H1 (cell line): Measurements from ENCODE around the gene FRG2C. TPM values are rescaled to one million over a fixed set of nuclear protein-coding genes. Genes with fewer than 3 reads are reported as not detected.
"Not testable (repeated sequence)": the region's sequence is repeated elsewhere in the genome, so short reads cannot be mapped to it uniquely, and the experiment has no call there.

Experiments used
- CTCF ChIA-PET: fragments of 300-600 bp; sonication (Branson Sonifier 250); formaldehyde crosslinking; loops from one replicate; lab custom pipeline; 2021; ENCODE audit not compliant: partially characterized antibody; lab: Charles Lee
- POLR2A ChIA-PET: fragments of 300-600 bp; sonication (Branson Sonifier 250); formaldehyde crosslinking; loops from one replicate; lab custom pipeline; 2021; ENCODE audit warnings: inconsistent platforms; ENCODE audit not compliant: partially characterized antibody; lab: Charles Lee
- DNase-seq, 2 experiments: peaks; one replicate each; pipeline versions ENCODE4 v3.0.0 to v3.0.0-alpha.2; 2010 to 2022; ENCODE audit warnings: low spot score in 2 of 2, low read depth in 1 of 2, mixed read lengths in 1 of 2
- FAIRE-seq: peaks from 2 replicates; lab custom pipeline; 2011; peaks lifted over from hg19 to GRCh38; lab: Jason Lieb, UNC
- H2AFZ ChIP-seq: 2 replicates; pipeline ENCODE4 v1.8.1; 2012; ENCODE audit warnings: low read length, inconsistent platforms
- H2AK5ac ChIP-seq: 2 replicates; pipeline ENCODE4 v1.6.1; 2013; ENCODE audit warnings: low read depth, low read length
- H2BK120ac ChIP-seq: replicated peaks from 2 replicates; pipeline ENCODE3; 2013; ENCODE audit warnings: low read depth, low read length, inconsistent platforms
- H2BK12ac ChIP-seq: 2 replicates; pipeline ENCODE4 v1.6.1; 2013; ENCODE audit warnings: low read depth, low read length
- H2BK15ac ChIP-seq: 2 replicates; pipeline ENCODE4 v1.6.1; 2013; ENCODE audit warnings: low read length
- H2BK20ac ChIP-seq: 2 replicates; pipeline ENCODE4 v1.6.1; 2013; ENCODE audit warnings: low read length
- H2BK5ac ChIP-seq: 2 replicates; pipeline ENCODE4 v1.6.1; 2013; ENCODE audit warnings: low read depth, low read length
- H3K14ac ChIP-seq: 2 replicates; pipeline ENCODE4 v1.6.1; 2013; ENCODE audit warnings: inconsistent platforms; ENCODE audit not compliant: insufficient read length
- H3K18ac ChIP-seq: 2 replicates; pipeline ENCODE4 v1.6.1; 2013; ENCODE audit warnings: low read length; ENCODE audit errors: extremely low read depth
- H3K23ac ChIP-seq: 2 replicates; pipeline ENCODE4 v1.6.1; 2013; ENCODE audit warnings: inconsistent platforms; ENCODE audit not compliant: insufficient read length
- H3K23me2 ChIP-seq: 2 replicates; pipeline ENCODE4 v1.6.1; 2013; ENCODE audit warnings: low read depth, low read length
- H3K27ac ChIP-seq: 2 replicates; pipeline ENCODE4 v1.6.1; 2011; ENCODE audit warnings: low read depth, low read length, inconsistent platforms
- H3K27me3 ChIP-seq, 4 experiments: replicated peaks in 1 of 4; 1 replicate in 1 of 4; 2 replicates in 3 of 4; pipeline versions ENCODE4 v1.6.1 to v1.8.1; 2011 to 2013; ENCODE audit warnings: low read length in 3 of 4, mild to moderate bottlenecking in 3 of 4, inconsistent platforms in 2 of 4, mixed read lengths in 2 of 4, moderate library complexity in 1 of 4; ENCODE audit not compliant: control insufficient read depth in 3 of 4, insufficient read depth in 3 of 4; ENCODE audit errors: extremely low read depth in 1 of 4
- H3K36me3 ChIP-seq, 4 experiments: 2 replicates each; pipeline versions ENCODE4 v1.6.1 to v1.8.1; 2011 to 2013; ENCODE audit warnings: mild to moderate bottlenecking in 4 of 4, low read length in 3 of 4, moderate library complexity in 2 of 4, control low read depth in 1 of 4, inconsistent platforms in 1 of 4; ENCODE audit not compliant: insufficient read depth in 4 of 4, control insufficient read depth in 2 of 4
- H3K4ac ChIP-seq: replicated peaks from 2 replicates; pipeline ENCODE3; 2013; ENCODE audit warnings: low read length, low read depth, mixed read lengths, inconsistent platforms; ENCODE audit not compliant: insufficient read length
- H3K4me1 ChIP-seq, 4 experiments: replicated peaks in 1 of 4; 1 replicate in 1 of 4; 2 replicates in 3 of 4; pipeline versions ENCODE4 v1.6.1 to v1.8.1; 2011 to 2013; ENCODE audit warnings: low read length in 3 of 4, inconsistent platforms in 2 of 4, mixed read lengths in 1 of 4; ENCODE audit not compliant: insufficient read depth in 4 of 4, control insufficient read depth in 3 of 4
- H3K4me2 ChIP-seq, 2 experiments: 2 replicates each; pipeline versions ENCODE4 v1.6.1 to v1.8.1; 2011 to 2013; ENCODE audit warnings: low read depth in 2 of 2, low read length in 2 of 2, control low read depth in 1 of 2, inconsistent platforms in 1 of 2, mild to moderate bottlenecking in 1 of 2; ENCODE audit not compliant: insufficient read depth in 1 of 2
- H3K4me3 ChIP-seq, 4 experiments: fragments of 200-600, 300-600 bp in 1 of 4; sonication (generic), shearing (Covaris generic), sonication (Bioruptor Twin) in 1 of 4; 2 replicates each; pipeline versions ENCODE4 v1.5.1 to v1.8.1; 2011 to 2016; ENCODE audit warnings: low read length in 4 of 4, low read depth in 3 of 4, control low read depth in 2 of 4, inconsistent platforms in 2 of 4, mild to moderate bottlenecking in 2 of 4, mixed read lengths in 1 of 4, moderate library complexity in 1 of 4; ENCODE audit not compliant: insufficient read depth in 2 of 4; ENCODE audit errors: extremely low read depth in 1 of 4
- H3K56ac ChIP-seq: replicated peaks from 2 replicates; pipeline ENCODE3; 2013; ENCODE audit warnings: low read depth, mild to moderate bottlenecking, mixed read lengths, low read length, inconsistent platforms; ENCODE audit not compliant: insufficient read length
- H3K79me1 ChIP-seq: 2 replicates; pipeline ENCODE4 v1.6.1; 2013; ENCODE audit warnings: low read depth, low read length, control low read depth
- H3K79me2 ChIP-seq, 2 experiments: 2 replicates each; pipeline versions ENCODE4 v1.6.1 to v1.8.1; 2012 to 2013; ENCODE audit warnings: low read length in 2 of 2, mild to moderate bottlenecking in 2 of 2, inconsistent platforms in 1 of 2; ENCODE audit not compliant: insufficient read depth in 2 of 2, control insufficient read depth in 1 of 2
- H3K9ac ChIP-seq, 4 experiments: replicated peaks in 1 of 4; 1 replicate in 1 of 4; 2 replicates in 3 of 4; pipeline versions ENCODE4 v1.6.1 to v1.8.1; 2011 to 2013; ENCODE audit warnings: low read depth in 3 of 4, low read length in 3 of 4, control low read depth in 2 of 4, mild to moderate bottlenecking in 2 of 4, moderate library complexity in 2 of 4, inconsistent platforms in 1 of 4; ENCODE audit errors: extremely low read depth in 1 of 4
- H3K9me3 ChIP-seq, 2 experiments: 2 replicates each; pipeline versions ENCODE4 v1.6.1 to v1.8.1; 2012 to 2013; ENCODE audit warnings: mild to moderate bottlenecking in 2 of 2, moderate library complexity in 2 of 2, control low read depth in 1 of 2, inconsistent platforms in 1 of 2, low read depth in 1 of 2, low read length in 1 of 2, mixed read lengths in 1 of 2; ENCODE audit not compliant: insufficient read depth in 2 of 2
- H4K20me1 ChIP-seq, 2 experiments: replicated peaks in 1 of 2; 2 replicates each; pipeline versions ENCODE3 to v1.8.1; 2011 to 2013; ENCODE audit warnings: inconsistent platforms in 2 of 2, low read length in 2 of 2, mild to moderate bottlenecking in 1 of 2; ENCODE audit not compliant: insufficient read depth in 2 of 2, control insufficient read depth in 1 of 2
- H4K5ac ChIP-seq: 2 replicates; pipeline ENCODE4 v1.6.1; 2013; ENCODE audit warnings: low read length, low read depth, mixed read lengths, inconsistent platforms; ENCODE audit not compliant: insufficient read length
- H4K8ac ChIP-seq: 2 replicates; pipeline ENCODE4 v1.8.0; 2013; ENCODE audit warnings: mild to moderate bottlenecking, moderate library complexity, low read length, inconsistent platforms; ENCODE audit not compliant: insufficient read depth; ENCODE audit errors: extremely low read depth
- H4K91ac ChIP-seq: replicated peaks from 2 replicates; pipeline ENCODE3; 2013; ENCODE audit warnings: low read length, mixed read lengths, inconsistent platforms; ENCODE audit not compliant: insufficient read length
- WGBS, 2 experiments: shearing (Covaris generic) in 1 of 2; methylation state at CpG; one replicate each; pipeline versions ENCODE4 v1.1.6 to v1.1.7; 2013 to 2015; ENCODE audit warnings: low lambda C conversion rate in 2 of 2, mixed read lengths in 2 of 2, inconsistent platforms in 1 of 2, low coverage in 1 of 2, missing lambda C conversion rate in 1 of 2; ENCODE audit not compliant: insufficient replicate concordance in 2 of 2, insufficient coverage in 1 of 2, insufficient read length in 1 of 2; ENCODE audit errors: extremely low coverage in 1 of 2, missing lambda C conversion rate in 1 of 2; 5-methylcytosine and 5-hydroxymethylcytosine counted together
- polyA plus RNA-seq, 7 experiments: library from polyadenylated mRNA; depleted of rRNA in 3 of 7; stranded (reverse) in 5 of 7; unstranded in 2 of 7; fragments of >200 nt in 5 of 7; fragments of 200-250 nt in 2 of 7; gene quantifications; 1 replicate in 5 of 7; 2 replicates in 1 of 7; 4 replicates in 1 of 7; pipeline versions ENCODE4 v1.2.1 to v1.2.3, GENCODE V29; 2011 to 2013; ENCODE audit warnings: missing spikeins in 2 of 7, mixed read lengths in 2 of 7
- total RNA-seq: library from RNA; stranded (reverse); fragmentation: NEBNext Ultra II Directional; extraction: Animal tissue kit (Norgen Biotek cat#: 25700); gene quantifications from 2 replicates; pipeline ENCODE4 v1.2.1, GENCODE V29; 2021

FRG2C gene
- total and polyA plus RNA-seq, 2 of the 8 experiments (the other 6 are each of a cell fraction or from before 2014, with no cell fraction given), result not detected

DNA sequence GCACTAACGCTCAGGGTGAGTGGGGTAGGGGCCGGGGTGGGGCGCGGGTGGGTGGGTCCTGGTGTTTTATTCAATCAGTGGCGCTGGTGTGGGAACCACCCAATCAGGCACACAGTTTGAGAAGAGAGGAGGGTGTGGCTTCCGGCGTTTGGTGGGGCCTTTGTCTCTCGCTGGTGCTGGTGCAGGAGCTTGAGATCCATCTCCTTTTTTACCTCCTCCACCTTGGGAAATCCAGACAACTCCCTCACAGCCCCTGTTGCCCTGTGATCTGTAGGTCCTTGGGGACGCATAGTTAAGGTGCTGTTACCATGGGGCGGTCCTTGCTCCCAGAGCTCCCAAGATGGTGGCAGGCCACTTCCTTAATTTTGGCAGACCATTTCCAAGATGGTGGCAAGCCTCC is 25.2 kb upstream of the FRG2C start:
- H2AFZ ChIP-seq, H3K4ac ChIP-seq, H4K8ac ChIP-seq, H2BK120ac ChIP-seq, DNase-seq, H2BK12ac ChIP-seq, H3K23ac ChIP-seq, H3K79me2 ChIP-seq, H3K9me3 ChIP-seq, H3K18ac ChIP-seq, H3K14ac ChIP-seq, CTCF ChIA-PET, FAIRE-seq, H3K4me1 ChIP-seq, H3K23me2 ChIP-seq, H3K4me3 ChIP-seq, H2BK20ac ChIP-seq, H4K91ac ChIP-seq, H3K27ac ChIP-seq, POLR2A ChIA-PET, H3K27me3 ChIP-seq, H3K79me1 ChIP-seq, H4K20me1 ChIP-seq, H4K5ac ChIP-seq, H3K56ac ChIP-seq, H3K36me3 ChIP-seq, H2BK5ac ChIP-seq, H3K4me2 ChIP-seq, H2AK5ac ChIP-seq, H2BK15ac ChIP-seq, H3K9ac ChIP-seq: not testable (repeated sequence)
- WGBS, 2 experiments, result 81% methylated on average over 7 of the region's 10 CpGs; no CpG with 5 or more reads in 1 of the 2 experiments
